LoVo (cell line): ENCODE data around the gene SLC38A1.

Source experiments
- DNase-seq: peaks from one replicate; pipeline ENCODE4 v3.0.0-alpha.2; 2016; ENCODE audit warnings: low spot score

SLC38A1 gene

GRCh38 chr12:46230983-46231382 is 37.9 kb downstream of the SLC38A1 start:
- DNase-seq = no peak

DNA sequence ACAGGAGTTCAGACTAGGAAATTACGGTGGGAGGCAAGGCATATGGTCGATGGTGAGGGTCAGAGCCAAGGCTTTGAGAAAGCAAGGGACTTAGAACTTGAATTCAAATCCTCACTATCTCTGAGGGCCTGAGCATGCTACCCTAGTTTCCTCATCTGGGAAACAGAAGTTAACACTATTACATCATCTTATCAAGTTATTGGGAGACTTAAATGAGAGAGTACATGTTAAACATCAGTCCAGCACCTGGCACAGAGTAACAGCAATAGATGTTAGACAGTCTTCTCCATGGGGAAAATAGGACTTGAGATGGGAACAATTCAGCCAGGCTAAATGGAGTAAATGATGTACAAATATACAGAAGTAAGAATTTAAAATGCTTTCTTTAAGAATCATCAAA is 38.5 kb downstream of the SLC38A1 start:
- no peak for DNase-seq

- DNase-seq = no peak
Measured at GRCh38 chr12:46227616-46228015, 41.2 kb downstream of the SLC38A1 start.

- DNase-seq = no peak
Measured at GRCh38 chr12:46224386-46224785, 44.5 kb downstream of the SLC38A1 start.

DNA sequence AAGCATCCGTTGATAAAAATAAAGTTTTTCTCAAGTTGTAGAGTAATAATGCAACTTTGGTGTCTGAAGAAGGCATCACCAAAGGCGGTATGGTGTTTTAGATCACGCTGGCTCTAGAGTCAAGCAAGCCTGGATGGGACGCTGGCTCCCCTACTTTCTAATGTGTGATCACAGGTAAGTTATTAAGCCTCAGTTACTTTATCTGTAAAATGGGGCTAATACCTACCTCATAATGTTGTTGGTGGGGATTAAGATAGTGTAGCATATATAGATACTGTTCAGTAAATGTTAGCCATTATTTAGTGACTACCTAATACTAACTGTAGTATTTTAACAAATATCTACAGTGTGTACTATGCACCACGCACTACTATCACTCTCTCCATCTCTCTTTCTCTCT is 45.8 kb downstream of the SLC38A1 start:
- DNase-seq = no peak

DNA sequence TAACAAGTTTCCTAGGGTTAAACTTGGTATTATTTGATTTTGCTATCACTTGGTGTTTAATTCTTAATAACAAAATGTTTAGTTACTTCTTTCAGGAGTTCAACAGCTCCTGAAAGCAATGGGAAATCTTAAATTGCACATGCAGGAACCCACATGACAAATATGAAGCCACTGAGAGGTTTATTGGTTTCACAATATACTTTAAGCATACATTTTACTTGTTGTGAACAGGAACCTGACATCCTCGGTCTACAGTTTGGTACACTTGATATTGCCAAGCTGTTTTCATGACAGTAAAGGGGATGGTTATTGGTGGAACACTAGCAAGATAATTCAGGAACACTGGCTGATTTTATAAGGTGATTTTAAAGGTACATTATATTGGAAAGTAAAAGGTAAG is 46.2 kb downstream of the SLC38A1 start:
- DNase-seq = no peak

GRCh38 chr12:46221255-46222128 is 47.4 kb downstream of the SLC38A1 start:
- no peak for DNase-seq

- peak; percentile 12 for DNase-seq
Measured at GRCh38 chr12:46219877-46220655, 48.8 kb downstream of the SLC38A1 start.

DNA sequence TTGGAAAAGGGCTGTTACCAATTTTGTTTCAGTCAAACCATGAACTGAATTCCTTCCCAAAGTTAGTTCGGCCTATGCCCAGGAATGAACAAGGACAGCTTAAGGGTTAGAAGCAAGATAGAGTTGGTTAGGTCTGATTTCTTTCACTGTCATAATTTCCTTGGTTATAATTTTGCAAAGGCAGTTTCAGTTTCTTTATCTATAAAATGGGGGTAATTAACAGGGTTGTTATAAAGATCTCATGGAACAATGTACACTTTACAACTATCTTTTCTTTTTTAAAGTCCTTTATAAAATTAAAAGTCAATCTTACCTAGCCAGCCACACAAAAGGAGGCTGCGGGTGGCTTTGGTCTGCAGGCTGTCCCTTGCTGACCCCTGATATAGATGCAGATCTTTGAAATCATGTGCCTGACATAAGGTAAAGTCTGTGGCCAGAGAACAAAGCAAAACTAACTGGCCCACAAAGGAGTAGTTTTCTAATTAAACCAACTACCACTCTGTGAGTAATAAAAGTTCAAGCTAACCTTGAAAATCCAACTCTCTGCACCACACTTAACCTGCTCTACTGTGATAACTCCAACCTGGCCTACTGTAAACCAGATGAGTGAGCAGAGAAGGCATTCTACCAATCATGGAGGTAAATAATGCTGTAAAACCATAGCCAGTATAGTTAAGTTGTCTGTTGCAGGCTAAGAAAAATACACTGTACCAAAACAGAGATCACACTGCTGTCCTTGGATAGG is 49.5 kb downstream of the SLC38A1 start:
- no peak for DNase-seq

- DNase-seq = no peak
Measured at GRCh38 chr12:46218322-46219095, 50.3 kb downstream of the SLC38A1 start.

- no peak for DNase-seq
Measured at GRCh38 chr12:46217541-46218321, 51.1 kb downstream of the SLC38A1 start.

DNA sequence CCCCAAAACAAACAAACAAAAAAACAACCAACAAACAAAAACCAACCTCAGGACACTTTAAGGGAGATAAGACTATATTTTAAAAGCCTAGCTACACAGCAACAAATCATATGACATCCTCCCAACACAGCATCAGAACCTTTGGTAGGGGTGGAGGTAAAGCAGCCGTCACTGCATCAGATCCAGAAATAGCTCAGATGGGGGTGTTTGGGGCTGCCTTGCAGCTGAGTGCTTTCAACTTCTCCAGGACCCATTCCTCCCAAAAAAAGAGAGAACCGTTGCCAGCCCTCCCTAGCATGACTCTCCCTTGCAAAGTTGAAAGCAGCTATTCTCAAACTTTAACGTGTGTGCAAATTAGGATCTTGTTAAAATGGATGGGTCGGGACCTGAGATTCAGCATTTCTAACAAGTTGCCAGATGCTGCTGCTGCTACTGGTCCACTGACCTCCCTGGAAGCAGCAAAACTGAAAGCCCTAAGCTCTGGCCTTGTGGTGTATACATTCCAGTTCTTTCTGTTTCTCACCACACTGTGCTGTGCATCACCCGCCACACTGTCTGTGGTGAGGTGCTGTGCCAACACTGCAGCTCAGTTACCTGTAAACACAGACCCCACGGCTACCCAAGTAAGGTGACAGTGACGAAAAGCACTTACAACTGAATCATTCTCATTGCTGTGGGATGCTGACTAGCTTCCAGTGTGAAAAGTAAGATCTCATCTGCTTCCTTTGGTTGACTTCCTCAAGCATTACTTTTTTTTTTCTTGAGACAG is 54.0 kb downstream of the SLC38A1 start:
- DNase-seq = no peak

DNA sequence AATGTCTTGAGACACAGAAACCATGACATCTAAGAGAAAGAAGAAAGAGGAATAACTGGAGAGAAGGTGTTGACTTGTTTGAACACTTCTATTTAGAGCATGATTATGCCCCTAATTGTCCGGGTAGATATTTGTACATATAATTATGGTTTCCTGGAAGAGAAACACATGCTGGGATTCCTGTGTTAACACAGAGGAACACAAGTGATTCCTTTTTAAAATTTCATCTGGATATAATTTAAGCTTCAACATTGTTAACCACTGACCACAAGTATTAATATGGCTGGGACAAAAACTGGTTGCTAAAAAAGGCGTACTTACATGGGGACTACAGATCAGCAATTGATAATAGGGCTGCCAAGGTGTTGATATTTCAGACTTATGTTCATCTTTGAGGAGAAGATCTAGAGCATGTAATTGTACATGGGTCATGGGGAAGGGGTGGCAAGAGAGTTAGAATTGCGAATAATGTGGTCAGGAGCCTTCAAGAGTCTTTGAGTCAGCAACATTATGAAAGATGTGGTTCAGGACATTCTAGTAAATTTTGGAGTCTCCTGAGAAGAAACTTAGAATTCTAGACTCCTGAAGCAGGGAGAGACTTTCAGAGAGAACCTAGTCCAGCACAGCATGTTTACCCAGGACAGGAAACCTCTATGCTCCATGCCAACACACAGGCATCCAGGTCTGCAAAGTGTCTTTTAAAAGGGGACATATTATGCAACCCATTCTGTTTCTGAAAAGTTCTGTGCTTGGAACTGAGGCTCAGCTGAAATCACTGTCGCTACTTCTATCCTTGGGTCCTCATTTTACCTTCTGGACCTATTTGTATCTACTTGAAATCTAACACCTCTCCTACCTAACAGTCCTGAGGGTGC is 56.5 kb downstream of the SLC38A1 start:
- no peak for DNase-seq

DNA sequence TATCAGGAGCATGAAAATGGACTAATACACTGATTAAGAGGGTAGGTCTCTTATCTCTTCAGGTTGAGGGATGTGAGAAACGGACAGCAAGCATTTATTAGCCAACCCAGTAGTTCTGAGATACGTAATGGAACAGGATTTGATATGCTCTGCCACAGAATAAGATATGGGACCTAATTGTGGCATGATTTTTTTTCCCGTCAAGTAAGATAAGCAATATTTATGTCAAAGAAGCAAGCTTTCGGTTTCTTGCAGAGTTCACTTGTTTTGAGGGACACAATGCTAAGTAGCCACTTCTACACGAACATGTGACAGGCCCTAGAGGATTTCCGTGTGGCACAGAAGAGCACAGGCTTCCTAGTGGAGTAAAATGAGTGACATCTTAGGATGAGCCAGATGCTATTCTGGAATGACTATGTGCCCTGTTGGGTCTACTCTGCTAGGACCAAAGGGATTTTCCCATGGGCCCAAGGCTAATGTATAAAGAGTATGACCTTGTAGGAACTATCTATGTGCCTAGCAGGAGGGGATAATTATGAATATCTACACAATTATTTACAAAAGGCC is 57.9 kb downstream of the SLC38A1 start:
- DNase-seq = no peak

DNA sequence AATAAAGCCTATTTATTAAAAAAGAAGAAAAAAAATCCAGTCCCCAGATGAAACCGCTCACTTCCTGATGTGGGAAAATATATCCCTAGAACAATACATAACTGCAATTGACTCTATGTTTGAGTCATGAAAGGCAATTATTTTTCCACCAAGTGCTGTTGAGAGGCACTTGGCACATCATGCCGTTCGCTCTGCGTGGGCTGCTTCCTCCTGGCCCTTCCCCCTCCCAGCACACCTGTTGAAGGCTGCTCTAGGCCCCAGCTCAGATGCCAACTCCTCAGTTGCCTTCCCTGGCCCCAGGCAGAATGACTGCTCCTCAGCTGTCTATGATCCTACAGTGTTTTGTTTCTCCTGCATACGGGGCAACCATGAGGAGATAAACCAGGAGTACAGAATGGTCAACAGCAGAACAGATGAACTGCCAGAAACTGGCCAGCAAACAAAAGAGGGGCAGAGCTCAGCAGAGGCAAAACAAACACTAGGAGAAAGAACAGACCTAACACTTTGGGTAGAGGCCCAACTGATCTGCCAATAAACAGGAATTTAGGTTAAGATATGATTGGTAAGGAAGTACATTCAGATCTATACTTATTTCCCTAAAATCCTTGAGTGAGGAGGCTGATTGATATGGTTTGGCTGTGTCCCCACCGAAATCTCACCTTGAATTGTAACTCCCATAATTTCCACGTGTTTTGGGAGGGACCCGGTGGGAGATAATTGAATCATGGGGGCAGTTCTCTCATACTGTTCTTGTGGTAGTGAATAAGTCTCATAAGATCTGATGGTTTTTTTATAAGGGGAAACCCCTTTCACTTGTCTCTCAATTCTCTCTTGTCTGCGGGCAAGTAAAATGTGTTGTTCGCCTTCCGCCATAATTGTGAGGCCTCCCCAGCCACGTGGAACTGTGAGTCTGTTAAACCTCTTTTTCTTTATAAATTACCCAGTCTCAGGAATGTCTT is 58.6 kb downstream of the SLC38A1 start:
- DNase-seq = no peak

DNA sequence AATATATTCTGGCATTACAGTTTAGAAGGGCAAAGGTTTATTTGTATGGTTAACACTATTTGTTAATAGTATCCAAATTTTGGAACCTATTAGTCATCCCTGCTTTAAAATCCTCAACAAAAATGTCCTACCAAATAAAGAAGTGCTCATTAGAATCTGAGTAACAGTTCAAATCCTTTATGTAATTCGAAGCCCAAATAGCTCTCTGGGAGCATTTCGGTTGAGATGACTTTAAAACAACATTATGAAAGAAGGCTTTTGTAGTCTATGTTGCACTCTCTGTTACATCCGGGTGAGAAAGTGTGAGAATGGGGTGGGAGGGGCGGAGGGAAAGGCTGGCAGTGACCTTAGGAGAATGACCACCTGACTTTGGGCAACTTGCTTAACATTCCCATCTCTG is 59.7 kb downstream of the SLC38A1 start:
- no peak for DNase-seq

DNA sequence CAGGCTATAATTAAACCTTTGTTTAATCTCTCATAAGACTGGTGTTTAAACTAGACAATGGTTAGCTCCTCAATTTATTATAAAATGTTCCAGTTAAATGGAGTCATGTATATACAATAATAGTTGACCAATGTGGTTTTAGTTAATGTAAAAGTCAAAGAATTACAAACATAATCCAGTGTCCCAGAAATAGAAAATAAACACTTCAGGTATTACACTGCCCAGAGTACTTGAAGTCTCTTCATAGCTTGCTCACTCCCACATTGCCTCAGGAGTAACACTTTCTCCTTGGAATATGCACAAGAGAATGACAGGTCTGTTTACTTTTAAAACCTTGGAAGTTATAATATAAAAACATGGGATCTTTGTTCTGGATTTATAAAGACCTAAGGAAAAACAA is 60.5 kb downstream of the SLC38A1 start:
- DNase-seq = no peak

DNA sequence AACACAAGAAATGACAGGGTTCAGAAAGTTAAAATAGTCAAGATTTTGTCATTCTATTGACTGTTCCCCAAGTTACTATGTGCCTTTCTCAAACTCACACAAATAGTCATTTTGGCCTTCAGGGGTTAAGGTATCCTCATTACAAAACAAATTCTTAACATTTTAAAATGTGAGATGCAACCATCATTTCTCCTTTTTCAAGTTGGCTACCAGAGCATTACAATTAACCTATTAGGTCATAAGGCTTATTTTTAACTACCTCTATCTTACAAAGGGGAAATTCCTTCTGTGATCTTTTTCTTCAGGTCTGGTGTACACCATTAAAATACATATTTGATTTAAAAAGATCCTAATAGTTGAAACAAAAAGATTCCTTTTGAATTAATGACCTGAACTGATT is 61.2 kb downstream of the SLC38A1 start:
- no peak for DNase-seq
